Dedifferentiated amniotic fluid mesenchymal stem cell (primary cell): ENCODE results near the gene TEX36.
"Not testable (repeated sequence)": the region's sequence is repeated elsewhere in the genome, so short reads cannot be mapped to it uniquely, and the experiment has no call there.

Source experiments
- DNase-seq: peaks from one replicate; pipeline ENCODE4 v3.0.0-alpha.2; 2016; ENCODE audit errors: extremely low spot score

Gene TEX36

GRCh38 chr10:125634606-125635005, 48.4 kb downstream of the TEX36 start:
- DNase-seq: no peak

GRCh38 chr10:125633517-125633999, 49.4 kb downstream of the TEX36 start:
- DNase-seq: no peak

- DNase-seq: no peak
Observed at GRCh38 chr10:125631806-125632205, 51.2 kb downstream of the TEX36 start.

GRCh38 chr10:125629758-125630376, 53.1 kb downstream of the TEX36 start:
- no peak for DNase-seq

- DNase-seq: no peak
Observed at GRCh38 chr10:125628104-125629049, 54.6 kb downstream of the TEX36 start.

GRCh38 chr10:125627646-125628045, 55.3 kb downstream of the TEX36 start:
- DNase-seq: no peak

- no peak for DNase-seq
Observed at GRCh38 chr10:125626671-125627070, 56.3 kb downstream of the TEX36 start.

GRCh38 chr10:125625586-125625985, 57.4 kb downstream of the TEX36 start:
- DNase-seq: no peak

- no peak for DNase-seq
Observed at GRCh38 chr10:125624800-125625199, 58.2 kb downstream of the TEX36 start.

- DNase-seq: no peak
Observed at GRCh38 chr10:125621052-125621451, 61.9 kb downstream of the TEX36 start.

GRCh38 chr10:125620401-125620800, 62.6 kb downstream of the TEX36 start:
- no peak for DNase-seq

- DNase-seq: not testable (repeated sequence)
Observed at GRCh38 chr10:125613062-125613461, 69.9 kb downstream of the TEX36 start.

- no peak for DNase-seq
Observed at GRCh38 chr10:125611756-125612155, 71.2 kb downstream of the TEX36 start.

- no peak for DNase-seq
Observed at GRCh38 chr10:125611216-125611615, 71.7 kb downstream of the TEX36 start.

- no peak for DNase-seq
Observed at GRCh38 chr10:125609859-125610258, 73.1 kb downstream of the TEX36 start.

- DNase-seq: no peak
Observed at GRCh38 chr10:125608474-125608873, 74.5 kb downstream of the TEX36 start.

- DNase-seq: no peak
Observed at GRCh38 chr10:125607689-125608290, 75.2 kb downstream of the TEX36 start.

- no peak for DNase-seq
Observed at GRCh38 chr10:125606414-125607010, 76.5 kb downstream of the TEX36 start.
